GM18526 (cell line): Measurements from ENCODE around the gene AREG.

ENCODE experiments used
- POLR2A ChIP-seq: IDR thresholded peaks from 3 replicates; pipeline ENCODE4 v1.6.1; 2011; ENCODE audit not compliant: insufficient read length; ENCODE audit errors: extremely low read depth

Gene AREG

DNA sequence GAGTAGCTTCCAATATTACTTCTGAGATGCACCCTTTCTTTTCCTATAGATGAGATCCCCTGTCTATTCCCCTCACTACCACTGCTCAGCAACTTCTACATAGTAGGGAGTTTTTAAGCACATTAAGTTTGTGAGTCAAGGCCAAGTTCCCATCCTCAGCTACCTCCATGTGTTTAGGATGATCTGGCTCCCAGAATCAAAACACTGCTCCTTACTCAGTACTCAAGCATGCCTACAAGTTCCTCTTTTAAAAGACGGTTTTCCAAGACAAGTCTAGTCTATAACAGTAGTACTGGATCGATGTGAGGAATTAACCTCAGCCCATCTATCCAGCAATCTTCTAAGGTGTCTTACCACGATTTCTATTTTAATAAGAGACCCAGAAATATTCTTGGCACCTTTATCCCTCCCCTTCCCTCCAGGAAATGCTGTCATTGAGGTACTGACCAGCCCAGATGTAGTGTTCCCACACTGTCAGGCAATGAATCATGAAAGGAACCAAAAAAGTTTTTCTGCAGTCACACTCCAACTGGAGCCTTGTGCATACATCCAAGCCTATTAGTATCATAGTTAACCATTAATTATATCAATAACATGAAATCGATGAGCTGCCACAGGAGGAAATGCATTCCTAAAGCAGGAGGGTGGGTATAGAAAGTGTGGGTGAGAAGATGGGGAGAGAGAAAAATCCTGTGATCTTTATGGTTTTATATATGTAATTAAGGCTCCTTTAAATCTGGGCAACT is 29.6 kb downstream of the AREG start:
- no peak for TF ChIP-seq POLR2A

DNA sequence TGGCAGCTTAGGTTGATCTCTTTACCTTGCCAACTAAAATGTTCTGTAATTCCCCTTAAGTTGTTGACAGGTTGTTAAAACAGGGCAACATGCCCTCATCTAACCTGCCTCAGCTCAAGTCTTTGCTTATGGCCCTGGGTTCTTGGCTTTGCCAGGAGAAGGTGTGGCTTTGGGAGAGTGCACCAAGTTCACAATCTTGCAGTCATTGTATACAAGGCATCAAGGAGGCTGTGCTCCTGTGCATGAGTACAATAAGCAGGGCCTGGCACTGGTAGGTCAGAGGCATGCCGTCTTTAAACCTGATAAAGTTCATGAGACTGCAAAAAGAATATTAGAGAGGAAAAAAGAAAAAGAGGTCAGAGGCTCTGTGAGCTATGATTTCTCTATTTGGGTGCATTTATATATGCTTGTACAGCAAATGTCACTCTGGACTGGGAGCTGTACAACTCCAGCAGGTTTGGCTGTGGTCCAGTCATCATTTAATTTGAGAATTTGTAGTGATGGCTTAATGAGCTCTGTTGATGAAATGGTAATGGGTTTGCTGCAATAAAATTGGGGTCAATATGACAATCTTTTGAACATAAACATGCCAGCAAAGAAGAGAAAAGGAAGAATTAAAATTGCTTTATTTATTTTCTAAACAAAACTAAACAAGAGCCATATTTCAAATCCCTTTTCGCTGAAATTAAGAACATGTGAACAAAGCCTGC is 30.3 kb downstream of the AREG start:
- no peak for TF ChIP-seq POLR2A

DNA sequence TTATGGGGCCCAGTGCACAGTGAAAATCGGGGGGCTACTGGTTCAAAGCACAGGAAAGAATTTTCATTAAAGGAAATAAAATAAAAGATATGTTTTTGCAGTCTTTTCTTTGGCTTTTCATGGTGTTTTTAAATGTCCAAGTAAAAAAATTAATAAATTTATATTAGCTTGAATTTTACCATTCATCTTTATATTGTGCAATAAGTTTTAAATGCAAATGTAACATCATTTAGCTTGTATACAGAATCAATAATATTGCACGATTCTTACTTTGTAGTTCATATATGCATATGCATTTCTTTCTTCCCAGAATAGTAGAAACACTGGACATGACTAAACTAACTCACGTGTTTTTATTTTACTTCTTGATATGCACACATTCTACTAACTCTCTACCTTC is 31.0 kb downstream of the AREG start:
- TF ChIP-seq POLR2A = no peak

DNA sequence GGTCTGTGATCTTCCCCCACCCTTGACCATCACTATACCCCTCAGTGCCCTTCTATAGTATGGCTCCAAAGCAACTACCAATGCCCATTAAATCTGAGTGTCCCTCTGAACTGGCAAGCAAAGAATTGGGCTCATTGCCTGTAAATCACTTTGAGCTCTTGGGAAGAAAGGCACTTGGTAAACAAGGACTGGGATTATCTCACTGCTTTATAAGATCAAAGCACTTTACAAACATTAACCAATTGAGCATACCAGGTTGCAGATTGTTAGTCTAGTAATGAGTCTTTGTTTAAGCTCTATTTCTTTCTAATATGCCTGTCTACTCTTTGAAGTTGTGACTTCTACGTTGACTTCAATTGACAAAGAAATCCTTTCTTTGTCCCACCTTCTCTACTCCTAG is 34.1 kb downstream of the AREG start:
- TF ChIP-seq POLR2A = no peak

DNA sequence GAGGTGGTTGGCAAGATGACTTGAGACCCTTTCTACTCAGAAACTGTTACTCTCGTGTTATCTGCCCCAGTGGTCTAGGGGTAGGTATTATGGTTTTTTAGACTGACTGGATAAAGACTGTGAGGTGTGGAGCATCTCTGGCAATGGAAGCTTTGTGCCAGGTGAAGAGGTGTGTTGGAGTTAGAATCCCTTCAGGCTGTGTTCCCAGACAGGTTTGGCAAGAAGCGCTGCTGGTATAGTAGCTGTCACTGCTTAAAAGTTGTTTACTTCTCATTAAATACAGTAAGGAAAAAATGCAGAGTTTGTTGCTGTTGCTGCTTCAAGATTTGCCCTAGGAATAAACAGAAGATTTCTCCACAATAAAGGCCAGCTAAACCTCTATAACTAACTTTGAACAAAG is 35.3 kb downstream of the AREG start:
- no peak for TF ChIP-seq POLR2A

DNA sequence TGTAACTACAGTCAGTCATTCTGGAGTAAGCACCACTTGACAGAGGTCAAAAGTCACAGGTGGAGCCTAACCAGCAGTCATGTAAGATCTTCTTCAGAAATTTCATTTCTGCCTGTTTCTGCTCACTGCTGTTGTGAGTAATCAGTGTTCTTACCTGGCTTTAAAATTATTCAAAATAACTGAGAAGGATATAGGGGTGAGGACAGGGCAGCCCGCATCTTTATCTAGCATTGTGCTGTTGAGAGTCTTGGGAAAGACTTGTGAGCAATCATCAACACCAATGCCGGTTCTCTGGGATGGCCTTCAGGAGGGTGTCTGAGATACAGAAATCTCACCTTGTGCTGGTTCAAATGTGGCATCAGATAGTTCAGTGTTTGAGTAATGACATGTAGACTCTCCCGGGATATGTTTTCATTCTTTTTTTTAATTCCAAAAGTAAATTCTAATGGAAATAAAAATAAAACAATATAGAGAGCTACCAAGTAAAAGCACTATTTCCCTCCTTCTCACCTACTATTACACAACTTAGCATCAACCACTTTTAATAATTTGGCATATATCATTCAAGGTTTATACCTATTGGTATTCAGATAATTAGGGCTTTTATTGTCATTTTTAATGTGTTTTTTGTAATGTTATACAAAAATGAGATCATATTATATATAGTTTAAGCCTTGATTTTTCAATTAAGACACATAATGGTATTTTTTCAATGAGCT is 37.1 kb downstream of the AREG start:
- TF ChIP-seq POLR2A = no peak

DNA sequence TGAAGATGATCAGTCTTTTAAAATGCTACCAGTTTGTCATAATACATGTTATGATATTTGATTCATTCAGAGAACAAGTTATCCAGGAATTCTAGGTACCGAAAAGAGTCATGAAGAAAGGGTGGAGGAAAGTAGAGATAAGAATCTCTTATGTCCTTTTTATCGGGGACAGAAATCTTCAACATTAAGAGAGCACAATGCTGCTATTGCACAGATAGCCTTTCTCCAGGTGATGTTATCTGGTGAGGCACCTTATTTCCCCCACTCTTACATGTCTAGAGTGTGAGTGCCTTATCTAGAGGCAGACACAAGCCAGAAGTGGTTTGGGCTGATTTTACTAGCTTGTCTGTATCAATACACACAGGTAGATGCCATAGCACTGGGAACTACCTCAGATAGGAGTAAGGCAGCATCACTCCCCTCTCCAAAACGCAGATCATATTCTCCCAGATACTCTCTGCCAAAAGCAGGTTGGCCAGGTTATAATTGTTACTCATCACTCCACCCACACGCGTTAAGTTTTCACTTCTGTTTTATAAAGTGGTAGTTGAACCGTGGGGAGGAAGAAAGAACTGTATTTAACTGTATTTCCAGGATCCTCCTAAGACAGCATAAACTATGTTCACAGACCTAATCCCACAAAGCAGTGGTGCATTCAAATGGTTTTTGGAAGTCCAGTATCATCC is 38.4 kb downstream of the AREG start:
- TF ChIP-seq POLR2A = no peak

DNA sequence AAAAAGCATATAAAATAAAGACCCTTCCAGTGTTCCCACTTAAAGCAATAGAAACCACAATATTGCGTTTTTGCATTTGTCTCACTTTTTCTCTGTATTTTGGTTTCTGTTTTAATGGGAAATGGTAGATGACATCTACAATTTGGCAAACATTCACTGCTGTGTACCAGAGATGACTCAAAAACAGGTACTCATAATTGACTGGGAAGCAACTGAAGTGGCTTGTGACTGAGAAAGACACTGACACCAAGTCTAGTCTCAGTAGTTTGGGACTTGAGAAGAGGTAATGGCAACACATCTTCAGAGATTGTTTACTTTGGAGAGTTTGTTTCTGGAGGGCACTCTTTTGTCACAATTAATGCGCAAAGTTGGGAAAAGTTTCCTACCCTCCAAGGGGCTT is 42.0 kb downstream of the AREG start:
- TF ChIP-seq POLR2A = no peak

DNA sequence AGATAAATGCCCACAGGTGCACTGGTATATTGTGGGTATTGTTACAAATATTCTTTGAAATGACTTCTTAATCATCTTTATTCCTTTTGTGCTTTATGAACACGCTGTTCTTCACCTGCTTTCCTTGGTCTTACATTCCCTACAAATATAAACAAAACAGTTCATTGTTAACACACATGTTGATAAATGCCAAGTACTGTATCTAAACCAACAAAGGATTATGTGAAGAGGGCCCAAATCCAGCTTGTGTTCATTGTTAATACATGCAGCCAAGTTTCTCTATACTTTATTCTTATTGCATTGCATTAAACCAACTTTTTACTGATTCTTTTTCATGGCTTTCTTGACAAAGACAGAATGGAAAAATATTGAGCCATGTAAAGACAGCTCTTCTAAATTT is 42.8 kb downstream of the AREG start:
- TF ChIP-seq POLR2A = no peak

DNA sequence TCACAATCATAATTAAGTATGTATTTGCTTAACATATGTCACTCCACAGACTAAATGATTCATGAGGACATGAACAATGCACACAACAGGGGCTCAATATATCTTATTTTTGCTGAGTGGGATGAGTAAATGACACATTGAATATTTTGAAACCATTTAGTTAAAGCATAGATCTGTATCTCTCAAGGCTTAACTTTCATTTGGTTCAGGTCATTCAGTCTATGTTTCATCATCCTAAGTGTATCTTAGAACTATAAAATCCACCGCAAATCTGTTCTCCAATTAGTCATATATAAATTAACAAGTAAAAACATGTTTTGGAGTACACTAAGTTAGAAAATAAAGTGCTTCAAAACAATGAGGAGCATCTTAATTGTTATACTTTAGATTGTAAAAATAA is 45.8 kb downstream of the AREG start:
- no peak for TF ChIP-seq POLR2A

DNA sequence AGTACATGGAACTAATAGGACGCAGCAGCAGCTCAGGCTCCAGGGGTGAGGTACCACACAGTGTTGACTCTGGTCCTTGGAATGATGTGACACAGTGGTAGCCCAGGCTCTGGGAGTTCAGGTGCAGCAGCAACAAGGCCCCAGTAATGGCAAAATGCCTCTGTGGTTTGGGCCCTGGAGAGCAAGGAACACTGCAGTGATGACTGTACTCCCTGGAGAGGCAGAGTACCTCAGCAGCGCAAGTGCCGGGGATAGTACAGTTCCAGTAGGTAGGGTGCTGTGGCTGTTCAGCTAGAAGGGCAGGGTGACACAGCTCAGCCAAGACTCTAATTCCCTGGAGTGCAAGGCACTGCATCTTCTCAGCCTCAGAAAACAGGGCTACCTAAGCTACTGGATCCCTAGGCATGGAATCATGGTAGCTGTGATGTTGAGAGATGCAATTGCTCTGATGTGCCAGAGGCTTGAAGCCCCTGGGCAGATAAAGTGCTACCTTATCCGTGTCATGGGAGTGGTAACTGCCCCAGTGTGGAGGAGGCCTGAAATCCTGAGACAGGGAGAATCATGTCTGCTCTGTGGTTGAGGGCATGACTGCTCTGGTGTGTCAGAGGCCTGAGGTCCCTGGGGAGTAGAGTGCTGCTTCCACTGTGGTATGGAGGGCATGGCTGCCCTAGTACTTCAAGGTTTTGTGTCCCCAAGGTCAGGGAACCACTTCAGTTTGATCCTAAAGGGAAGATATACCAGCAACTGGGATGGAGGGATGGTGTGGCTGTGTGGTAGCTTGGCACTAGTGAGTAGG is 55.2 kb downstream of the AREG start:
- no peak for TF ChIP-seq POLR2A

DNA sequence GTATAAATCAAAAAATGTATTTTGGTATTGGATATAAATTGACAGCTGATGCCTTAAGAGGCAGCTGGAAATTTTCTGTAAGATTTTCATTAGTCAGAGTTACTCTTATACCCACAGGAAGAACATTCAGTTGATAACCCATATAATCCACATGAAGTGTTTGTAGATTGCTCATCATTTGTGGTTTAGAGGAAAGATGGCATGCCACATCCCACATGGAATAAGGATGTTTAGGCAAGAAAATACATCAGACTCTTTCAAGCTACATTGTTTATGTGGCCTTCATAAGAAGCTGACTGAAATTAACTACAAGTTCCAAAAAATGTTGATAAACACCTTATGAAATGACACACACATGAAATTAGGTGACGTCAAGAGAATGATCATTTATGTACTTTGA is 56.6 kb downstream of the AREG start:
- TF ChIP-seq POLR2A = no peak

DNA sequence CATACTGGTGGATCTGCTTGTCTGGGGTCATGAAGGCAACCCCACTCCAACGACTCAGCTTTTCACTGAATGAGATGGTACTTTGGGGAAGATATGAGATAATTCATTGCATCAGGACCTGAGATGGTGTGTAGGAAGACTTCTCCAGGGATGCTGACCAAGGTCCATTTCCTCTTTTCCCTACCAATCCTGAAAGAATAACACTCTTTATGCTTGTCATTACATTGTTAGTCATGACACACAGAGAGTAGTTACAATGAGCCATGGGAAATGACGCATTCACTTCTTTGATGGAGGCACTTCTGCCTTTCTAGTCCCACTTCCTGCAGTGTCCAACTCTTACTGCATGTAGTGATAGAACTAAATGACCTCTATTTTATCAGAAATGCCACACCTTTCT is 58.6 kb downstream of the AREG start:
- TF ChIP-seq POLR2A = no peak

DNA sequence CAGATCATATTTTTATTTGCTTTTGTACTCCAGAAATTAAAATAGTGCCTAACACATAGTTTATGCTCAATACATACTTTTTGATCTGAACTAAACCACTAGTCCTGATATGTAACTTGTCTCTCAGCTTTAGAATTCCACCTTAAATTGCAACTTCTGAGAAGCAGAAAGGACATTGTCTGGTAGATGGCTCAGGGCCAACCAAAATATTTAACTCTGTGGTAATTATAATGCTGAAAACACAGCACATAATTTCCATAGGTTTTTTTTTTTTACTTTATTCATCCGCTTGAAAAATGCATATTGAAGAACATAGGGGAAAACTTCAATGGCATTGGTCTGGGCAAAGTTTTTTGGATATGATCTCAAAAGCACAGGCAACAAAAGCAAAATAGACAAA is 59.3 kb downstream of the AREG start:
- no peak for TF ChIP-seq POLR2A
